IMR-90 (cell line): ENCODE results near the gene EYS. TPM values are rescaled to one million over a fixed set of nuclear protein-coding genes. Genes with fewer than 3 reads are reported as not detected.

Experiments used
- ATAC-seq: fragments of 200-7000 bp; cut with Tn5 transposase; 2 replicates; pipeline ENCODE4 v1.9.1; 2020; ENCODE audit warnings: low read depth, mild to moderate bottlenecking, moderate library complexity
- BruUV-seq: library from RNA; stranded (reverse); fragments of 400-500 nt; replicated peaks from 2 replicates; lab custom pipeline; 2021; lab: Mats Ljungman, UMichigan
- CTCF ChIA-PET: fragments of 300-600 bp; formaldehyde crosslinking; extraction: SDS; loops from one replicate; lab custom pipeline; 2021; ENCODE audit warnings: antibody characterized with exemption; lab: Yijun Ruan, JAX
- POLR2A ChIA-PET: fragments of 300-600 bp; sonication (Branson Sonifier 250); formaldehyde crosslinking; loops from one replicate; lab custom pipeline; 2022; ENCODE audit warnings: antibody characterized with exemption; ENCODE audit not compliant: unreplicated experiment; lab: Charles Lee
- DNase-seq: peaks from one replicate; pipeline ENCODE4 v3.0.0; 2013
- H2AFZ ChIP-seq: replicated peaks from 2 replicates; pipeline ENCODE3; 2013; ENCODE audit warnings: low read length, mild to moderate bottlenecking; ENCODE audit not compliant: poor library complexity
- H2AK5ac ChIP-seq: 2 replicates; pipeline ENCODE4 v1.6.1; 2013; ENCODE audit warnings: low read depth, low read length, inconsistent platforms
- H2AK9ac ChIP-seq: replicated peaks from 2 replicates; pipeline ENCODE3; 2013; ENCODE audit warnings: mild to moderate bottlenecking, low read depth, low read length, moderate library complexity; ENCODE audit not compliant: poor library complexity
- H2BK120ac ChIP-seq: 2 replicates; pipeline ENCODE4 v1.6.1; 2013; ENCODE audit warnings: low read depth, low read length, inconsistent platforms
- H2BK15ac ChIP-seq: 3 replicates; pipeline ENCODE4 v1.6.1; 2013; ENCODE audit warnings: low read depth, low read length, inconsistent platforms
- H2BK20ac ChIP-seq: 2 replicates; pipeline ENCODE4 v1.6.1; 2013; ENCODE audit warnings: low read depth, mild to moderate bottlenecking, inconsistent platforms, low read length, moderate library complexity
- H2BK5ac ChIP-seq: 2 replicates; pipeline ENCODE4 v1.6.1; 2013; ENCODE audit warnings: mild to moderate bottlenecking, low read depth, low read length, inconsistent platforms; ENCODE audit not compliant: poor library complexity, severe bottlenecking
- H3K14ac ChIP-seq: replicated peaks from 2 replicates; pipeline ENCODE4 v1.6.1; 2013; ENCODE audit warnings: low read depth, low read length, inconsistent platforms
- H3K18ac ChIP-seq: 2 replicates; pipeline ENCODE4 v1.6.1; 2013; ENCODE audit warnings: low read depth, low read length, control low read depth
- H3K23ac ChIP-seq: 2 replicates; pipeline ENCODE4 v1.6.1; 2013; ENCODE audit warnings: low read depth, low read length, inconsistent platforms
- H3K27ac ChIP-seq: 2 replicates; pipeline ENCODE4 v1.5.1; 2013; ENCODE audit warnings: mild to moderate bottlenecking, control low read depth, low read length; ENCODE audit not compliant: insufficient read depth
- H3K27me3 ChIP-seq: 2 replicates; pipeline ENCODE4 v1.6.1; 2013; ENCODE audit warnings: low read length; ENCODE audit not compliant: control insufficient read depth, insufficient read depth
- H3K36me3 ChIP-seq: 2 replicates; pipeline ENCODE4 v1.6.1; 2013; ENCODE audit warnings: low read length, mixed read lengths; ENCODE audit not compliant: control insufficient read depth, insufficient read depth
- H3K4ac ChIP-seq: 2 replicates; pipeline ENCODE4 v1.6.1; 2013; ENCODE audit warnings: low read depth, low read length, inconsistent platforms
- H3K4me1 ChIP-seq: 2 replicates; pipeline ENCODE4 v1.6.1; 2013; ENCODE audit warnings: low read length, mixed read lengths; ENCODE audit not compliant: control insufficient read depth, insufficient read depth
- H3K4me2 ChIP-seq: 2 replicates; pipeline ENCODE4 v1.6.1; 2013; ENCODE audit warnings: low read depth, mild to moderate bottlenecking, control low read depth, low read length, moderate library complexity
- H3K4me3 ChIP-seq: 2 replicates; pipeline ENCODE4 v1.5.1; 2013; ENCODE audit warnings: low read depth, mild to moderate bottlenecking, control low read depth, low read length, moderate library complexity; ENCODE audit not compliant: insufficient read depth
- H3K56ac ChIP-seq: 2 replicates; pipeline ENCODE4 v1.6.1; 2013; ENCODE audit warnings: low read length, inconsistent platforms; ENCODE audit not compliant: insufficient read depth; ENCODE audit errors: extremely low read depth
- H3K79me1 ChIP-seq, 2 experiments: 2 replicates each; pipeline ENCODE4 v1.6.1; 2013; ENCODE audit warnings: low read length in 2 of 2, inconsistent platforms in 1 of 2, low read depth in 1 of 2
- H3K9ac ChIP-seq: 2 replicates; pipeline ENCODE4 v1.6.1; 2013; ENCODE audit warnings: low read depth, low read length, control low read depth
- H3K9me1 ChIP-seq: 2 replicates; pipeline ENCODE4 v1.6.1; 2013; ENCODE audit warnings: low read length, inconsistent platforms; ENCODE audit not compliant: insufficient read depth
- H3K9me3 ChIP-seq: 2 replicates; pipeline ENCODE4 v1.6.1; 2013; ENCODE audit warnings: low read length; ENCODE audit not compliant: control insufficient read depth, insufficient read depth
- H4K20me1 ChIP-seq: 2 replicates; pipeline ENCODE4 v1.6.1; 2013; ENCODE audit warnings: low read length, inconsistent platforms; ENCODE audit not compliant: insufficient read depth
- H4K5ac ChIP-seq: 2 replicates; pipeline ENCODE4 v1.6.1; 2013; ENCODE audit warnings: mild to moderate bottlenecking, low read depth, low read length, control low read depth
- H4K8ac ChIP-seq, 2 experiments: 2 replicates each; pipeline ENCODE4 v1.6.1; 2013; ENCODE audit warnings: low read depth in 2 of 2, low read length in 2 of 2, control low read depth in 1 of 2, inconsistent platforms in 1 of 2
- H4K91ac ChIP-seq: 2 replicates; pipeline ENCODE4 v1.6.1; 2013; ENCODE audit warnings: low read depth, low read length, inconsistent platforms; ENCODE audit not compliant: insufficient read depth
- BHLHE40 ChIP-seq: fragments of 150-350 bp; IDR thresholded peaks from 2 replicates; pipeline ENCODE4 v1.6.1; 2016; ENCODE audit warnings: mild to moderate bottlenecking, low read depth, low read length
- CHD1 ChIP-seq: IDR thresholded peaks from 2 replicates; pipeline ENCODE4 v1.6.1; 2012; ENCODE audit warnings: low read depth, low read length, improper control_type of control experiment
- MAFK ChIP-seq: IDR thresholded peaks from 2 replicates; pipeline ENCODE4 v1.6.1; 2012; ENCODE audit warnings: low read depth, low read length, improper control_type of control experiment
- MXI1 ChIP-seq: IDR thresholded peaks from 2 replicates; pipeline ENCODE4 v1.6.1; 2012; ENCODE audit warnings: low read depth, mild to moderate bottlenecking, low read length, moderate library complexity, borderline replicate concordance
- NFE2L2 ChIP-seq: fragments of 150-350 bp; IDR thresholded peaks from 2 replicates; pipeline ENCODE4 v1.6.1; 2016; ENCODE audit warnings: low read depth, mild to moderate bottlenecking, low read length
- POLR2A ChIP-seq: IDR thresholded peaks from 2 replicates; pipeline ENCODE4 v1.6.1; 2012; ENCODE audit warnings: mild to moderate bottlenecking, low read depth, low read length
- RAD21 ChIP-seq: IDR thresholded peaks from 2 replicates; pipeline ENCODE4 v1.6.1; 2012; ENCODE audit warnings: low read length, improper control_type of control experiment
- RCOR1 ChIP-seq: IDR thresholded peaks from 2 replicates; pipeline ENCODE4 v1.6.1; 2012; ENCODE audit warnings: mild to moderate bottlenecking, low read length, improper control_type of control experiment; ENCODE audit not compliant: insufficient replicate concordance
- RFX5 ChIP-seq: IDR thresholded peaks from 2 replicates; pipeline ENCODE4 v1.8.0; 2012; ENCODE audit warnings: low read depth, mild to moderate bottlenecking, low read length, moderate library complexity
- WGBS, 2 experiments: methylation state at CpG; one replicate each; pipeline versions ENCODE4 v1.1.5 to v1.1.7; 2013; ENCODE audit warnings: missing lambda C conversion rate in 2 of 2; ENCODE audit not compliant: insufficient read length in 1 of 2; ENCODE audit errors: extremely low coverage in 2 of 2; 5-methylcytosine and 5-hydroxymethylcytosine counted together
- dilution Hi-C: fragments of 300-500 bp; cut with HindIII; formaldehyde crosslinking; loops from one replicate; pipeline ENCODE4 v1.14.3; 2018; ENCODE audit warnings: low sequenced_read_pairs; ENCODE audit not compliant: unreplicated experiment
- in situ Hi-C: fragments of 300-500 bp; cut with MboI; formaldehyde crosslinking; loops from 3 replicates; pipeline ENCODE4 v1.14.3; 2019; ENCODE audit warnings: low sequenced_read_pairs, inconsistent platforms, mixed read lengths
- intact Hi-C: fragments of 100-400 bp; cut with micrococcal nuclease; formaldehyde crosslinking; loops from 2 replicates; pipeline ENCODE4 v1.10.0; 2022
- polyA plus RNA-seq, 3 experiments: library from polyadenylated mRNA; depleted of rRNA; stranded (reverse); fragments of >200 nt; gene quantifications; 2 replicates each; pipeline ENCODE4 v1.2.3, GENCODE V29; 2012; ENCODE audit warnings: low replicate concordance in 1 of 3
- total RNA-seq: library from RNA; depleted of rRNA; stranded (reverse); fragments of >200 nt; gene quantifications from 2 replicates; pipeline ENCODE4 v1.2.3, GENCODE V29; 2012

Gene EYS
- total and polyA plus RNA-seq, 2 of the 4 experiments (the other 2 are of a cell fraction) = under 0.01 TPM; not detected in 1

DNA sequence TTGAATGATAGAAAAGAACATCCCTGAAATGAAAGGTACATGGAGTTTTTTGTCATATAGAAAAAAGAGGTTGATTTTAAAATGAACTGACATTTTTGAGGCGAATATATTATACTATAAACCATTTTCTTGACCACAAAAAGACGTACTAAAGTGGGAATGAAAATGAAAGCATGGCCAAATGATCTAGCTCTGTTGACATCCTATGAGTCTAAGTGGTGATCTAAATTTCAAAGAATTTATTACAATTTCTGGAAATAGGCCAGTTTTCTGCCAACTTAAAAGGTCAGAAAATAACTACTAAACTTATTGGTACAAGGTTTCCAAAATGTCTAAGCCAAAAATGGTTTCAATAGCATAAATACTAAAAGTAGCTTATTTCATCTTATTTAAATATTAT lies 536.8 kb downstream of the EYS start:
- Histone ChIP-seq H3K9ac (no peak overlapping the region), H3K4me1 (no peaks in the 10 kb centered on the region), H3K27ac (no peak overlapping the region), H3K36me3 (no peaks in the 10 kb centered on the region), H3K79me1 (no peaks in the 10 kb centered on the region), H2BK5ac (no peak overlapping the region), H2BK20ac (no peak overlapping the region), H4K8ac (no peak overlapping the region), H4K20me1 (no peaks in the 10 kb centered on the region), H3K56ac (no peak overlapping the region), H4K91ac (no peak overlapping the region), H3K18ac (no peak overlapping the region), H3K9me1 (no peaks in the 10 kb centered on the region), H3K27me3 (no peaks in the 10 kb centered on the region), H2BK120ac (no peak overlapping the region), H3K23ac (no peak overlapping the region), H3K14ac (no peak overlapping the region), H2BK15ac (no peak overlapping the region), H2AFZ (no peak overlapping the region), H2AK5ac (no peak overlapping the region), H3K4ac (no peak overlapping the region), H3K4me3 (no peak overlapping the region), H3K9me3 (no peaks in the 10 kb centered on the region), H3K4me2 (no peak overlapping the region; the same call in 1 of the 2 replicates), H2AK9ac (no peak overlapping the region), H4K5ac (no peak overlapping the region)
- BruUV-seq = no TSS peak
- intact Hi-C loops (no loop called here), in situ Hi-C loops (no loop called here), dilution Hi-C loops (no loop called here)
- TF ChIP-seq CHD1 (no peak), RFX5 (no peak), POLR2A (no peak), RAD21 (no peak), BHLHE40 (no peak), MXI1 (no peak), RCOR1 (no peak), NFE2L2 (no peak), MAFK (no peak)
- peak; percentile 18 for DNase-seq
- CTCF ChIA-PET = no interaction called here
- POLR2A ChIA-PET = no interaction called here
- ATAC-seq = no peak
- no CpG with 5 or more reads among the region's 2 CpGs for WGBS, 2 experiments
